Mesendoderm (in vitro differentiated cells): ENCODE measurements around the gene LYAR.
"Not testable (repeated sequence)": the region's sequence is repeated elsewhere in the genome, so short reads cannot be mapped to it uniquely, and the experiment has no call there.

ENCODE experiments used
- DNase-seq: peaks from one replicate; pipeline ENCODE4 v3.0.0; 2013
- H2AK5ac ChIP-seq: 2 replicates; pipeline ENCODE4 v1.6.1; 2013; ENCODE audit warnings: low read length, inconsistent platforms
- H2BK120ac ChIP-seq: 2 replicates; pipeline ENCODE4 v1.6.1; 2013; ENCODE audit warnings: low read depth, mild to moderate bottlenecking, low read length, moderate library complexity, mixed read lengths
- H2BK15ac ChIP-seq: replicated peaks from 2 replicates; pipeline ENCODE4 v1.6.1; 2013; ENCODE audit warnings: low read depth, mild to moderate bottlenecking, moderate library complexity
- H2BK5ac ChIP-seq: 2 replicates; pipeline ENCODE4 v1.6.1; 2013; ENCODE audit warnings: low read length, inconsistent platforms
- H3K18ac ChIP-seq: 2 replicates; pipeline ENCODE4 v1.6.1; 2013; ENCODE audit warnings: mild to moderate bottlenecking, low read length, mixed read lengths
- H3K23ac ChIP-seq: one replicate; pipeline ENCODE4 v1.6.1; 2013; ENCODE audit warnings: low read length
- H3K27ac ChIP-seq: 2 replicates; pipeline ENCODE4 v1.5.1; 2013; ENCODE audit warnings: low read depth, mild to moderate bottlenecking, inconsistent platforms, low read length, moderate library complexity
- H3K27me3 ChIP-seq: 2 replicates; pipeline ENCODE4 v1.6.1; 2013; ENCODE audit warnings: low read length, control low read depth, mild to moderate bottlenecking, inconsistent platforms; ENCODE audit not compliant: insufficient read depth, poor library complexity
- H3K36me3 ChIP-seq: 2 replicates; pipeline ENCODE4 v1.6.1; 2013; ENCODE audit warnings: low read length, inconsistent platforms; ENCODE audit not compliant: control insufficient read depth, insufficient read depth
- H3K4ac ChIP-seq: one replicate; pipeline ENCODE4 v1.6.1; 2013; ENCODE audit warnings: low read depth, mild to moderate bottlenecking, low read length, moderate library complexity
- H3K4me1 ChIP-seq: 2 replicates; pipeline ENCODE4 v1.6.1; 2013; ENCODE audit warnings: low read depth, low read length, inconsistent platforms; ENCODE audit not compliant: control insufficient read depth
- H3K4me2 ChIP-seq: 2 replicates; pipeline ENCODE4 v1.6.1; 2013; ENCODE audit warnings: low read length
- H3K4me3 ChIP-seq: 2 replicates; pipeline ENCODE4 v1.5.1; 2013; ENCODE audit warnings: mild to moderate bottlenecking, low read length
- H3K56ac ChIP-seq: one replicate; pipeline ENCODE4 v1.6.1; 2013; ENCODE audit warnings: low read length
- H3K79me1 ChIP-seq: 2 replicates; pipeline ENCODE4 v1.6.1; 2013; ENCODE audit warnings: low read length, inconsistent platforms
- H3K79me2 ChIP-seq: 2 replicates; pipeline ENCODE4 v1.6.1; 2013; ENCODE audit warnings: mild to moderate bottlenecking, low read length; ENCODE audit not compliant: control insufficient read depth, insufficient read depth
- H3K9ac ChIP-seq: 2 replicates; pipeline ENCODE4 v1.6.1; 2013; ENCODE audit warnings: low read length, inconsistent platforms
- H4K5ac ChIP-seq: one replicate; pipeline ENCODE4 v1.6.1; 2013; ENCODE audit warnings: low read length
- H4K8ac ChIP-seq: one replicate; pipeline ENCODE4 v1.6.1; 2013; ENCODE audit warnings: low read depth, mild to moderate bottlenecking, control low read depth, low read length, moderate library complexity
- WGBS: extraction: QIAGEN DNeasy Blood & Tissue Kit; methylation state at CpG from one replicate; pipeline ENCODE4 v1.1.7; 2013; ENCODE audit warnings: low lambda C conversion rate, missing lambda C conversion rate; ENCODE audit not compliant: insufficient coverage; ENCODE audit errors: extremely low coverage; 5-methylcytosine and 5-hydroxymethylcytosine counted together

LYAR gene

DNA sequence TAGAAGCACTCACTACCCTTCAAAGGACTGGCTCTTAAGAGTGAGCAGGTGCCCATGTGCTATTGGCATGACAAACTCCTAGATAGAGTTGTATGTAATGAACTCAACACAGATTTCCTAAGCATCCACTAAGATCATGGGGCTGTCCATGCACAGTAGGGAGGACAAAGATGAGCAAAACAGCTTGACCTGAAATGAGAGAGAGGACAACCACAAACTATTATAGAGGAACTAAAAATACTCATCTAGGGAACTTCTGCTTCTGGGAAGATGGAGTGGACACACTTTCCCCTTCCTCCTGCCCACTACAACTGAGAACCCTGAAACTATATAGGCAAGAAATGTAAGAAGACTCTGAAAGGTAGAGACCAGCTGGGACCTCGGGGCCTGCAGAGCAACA, 21.2 kb downstream of the LYAR start:
- DNase-seq, result no peak
- no peak overlapping the region for H2BK120ac ChIP-seq
- H3K9ac ChIP-seq, result no peak overlapping the region
- H3K36me3 ChIP-seq, result peaks cover 11% of the 10 kb centered on the region
- H3K27me3 ChIP-seq, result no peaks in the 10 kb centered on the region
- no peak overlapping the region for H3K4ac ChIP-seq
- H3K79me1 ChIP-seq, result no peaks in the 10 kb centered on the region
- H3K4me1 ChIP-seq, result no peaks in the 10 kb centered on the region
- no peak overlapping the region for H4K8ac ChIP-seq
- H3K18ac ChIP-seq, result no peak overlapping the region
- no CpG with 5 or more reads among the region's 1 CpG for WGBS
- no peak overlapping the region for H3K4me2 ChIP-seq
- H4K5ac ChIP-seq, result no peak overlapping the region
- H3K23ac ChIP-seq, result no peak overlapping the region
- no peaks in the 10 kb centered on the region for H3K79me2 ChIP-seq
- no peak overlapping the region for H2BK5ac ChIP-seq
- no peak overlapping the region for H3K56ac ChIP-seq
- H2BK15ac ChIP-seq, result no peak overlapping the region
- H3K4me3 ChIP-seq, result no peak overlapping the region
- H2AK5ac ChIP-seq, result no peak overlapping the region
- H3K27ac ChIP-seq, result no peak overlapping the region

DNA sequence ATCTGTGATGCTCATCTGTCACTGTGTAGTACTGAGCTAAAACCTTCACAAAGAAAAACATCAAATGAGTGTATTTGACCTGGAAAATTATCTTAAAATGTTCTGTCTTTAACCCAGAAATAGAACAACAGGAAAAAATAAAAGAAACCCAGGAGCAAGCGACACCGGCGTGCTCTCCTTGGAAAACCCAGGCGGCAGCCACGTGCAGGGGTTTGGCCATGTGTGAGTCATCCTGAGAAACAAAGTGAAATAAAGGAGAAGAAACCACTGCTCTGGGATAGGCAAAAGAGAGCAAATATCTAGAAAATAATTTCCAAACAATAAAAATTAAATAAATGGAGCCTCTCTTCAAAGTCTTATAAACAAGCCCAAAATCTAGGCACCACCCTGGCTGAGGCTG, 22.0 kb downstream of the LYAR start:
- peaks cover 11% of the 10 kb centered on the region for H3K36me3 ChIP-seq
- H3K4me2 ChIP-seq, result no peak overlapping the region
- no peak overlapping the region for H4K8ac ChIP-seq
- H3K27ac ChIP-seq, result no peak overlapping the region
- H3K9ac ChIP-seq, result no peak overlapping the region
- no peak overlapping the region for H3K23ac ChIP-seq
- H3K79me1 ChIP-seq, result no peaks in the 10 kb centered on the region
- no peak overlapping the region for H2AK5ac ChIP-seq
- no CpG with 5 or more reads among the region's 5 CpGs for WGBS
- no peak overlapping the region for H3K18ac ChIP-seq
- DNase-seq, result no peak
- H4K5ac ChIP-seq, result no peak overlapping the region
- H3K56ac ChIP-seq, result no peak overlapping the region
- no peak overlapping the region for H2BK15ac ChIP-seq
- no peaks in the 10 kb centered on the region for H3K4me1 ChIP-seq
- no peaks in the 10 kb centered on the region for H3K27me3 ChIP-seq
- H2BK5ac ChIP-seq, result no peak overlapping the region
- H3K4ac ChIP-seq, result no peak overlapping the region
- no peaks in the 10 kb centered on the region for H3K79me2 ChIP-seq
- no peak overlapping the region for H2BK120ac ChIP-seq
- H3K4me3 ChIP-seq, result no peak overlapping the region

- H3K23ac ChIP-seq, result no peak overlapping the region
- no peak overlapping the region for H2BK5ac ChIP-seq
- H4K5ac ChIP-seq, result no peak overlapping the region
- no peaks in the 10 kb centered on the region for H3K4me1 ChIP-seq
- no peak overlapping the region for H3K18ac ChIP-seq
- DNase-seq, result peak; percentile 37
- H3K56ac ChIP-seq, result no peak overlapping the region
- no peak overlapping the region for H3K4me3 ChIP-seq
- no peak overlapping the region for H3K4ac ChIP-seq
- H3K36me3 ChIP-seq, result no peaks in the 10 kb centered on the region
- no peak overlapping the region for H4K8ac ChIP-seq
- no peak overlapping the region for H3K4me2 ChIP-seq
- H3K79me1 ChIP-seq, result no peaks in the 10 kb centered on the region
- no peaks in the 10 kb centered on the region for H3K27me3 ChIP-seq
- WGBS, result no CpG with 5 or more reads among the region's 6 CpGs
- no peak overlapping the region for H2AK5ac ChIP-seq
- no peak overlapping the region for H3K9ac ChIP-seq
- H3K79me2 ChIP-seq, result no peaks in the 10 kb centered on the region
- H2BK15ac ChIP-seq, result no peak overlapping the region
- no peak overlapping the region for H3K27ac ChIP-seq
- H2BK120ac ChIP-seq, result no peak overlapping the region
Observed at GRCh38 chr4:4260185-4260751, 29.7 kb downstream of the LYAR start.

GRCh38 chr4:4259484-4260100, 30.4 kb downstream of the LYAR start:
- Histone ChIP-seq H2BK5ac (no peak overlapping the region), H2BK120ac (no peak overlapping the region), H3K9ac (no peak overlapping the region), H3K56ac (no peak overlapping the region), H3K4me1 (no peaks in the 10 kb centered on the region), H3K27me3 (no peaks in the 10 kb centered on the region), H3K4me3 (no peak overlapping the region), H3K79me1 (no peaks in the 10 kb centered on the region), H3K18ac (no peak overlapping the region), H2BK15ac (no peak overlapping the region), H3K27ac (no peak overlapping the region), H3K23ac (no peak overlapping the region), H3K79me2 (no peaks in the 10 kb centered on the region), H4K8ac (no peak overlapping the region), H2AK5ac (no peak overlapping the region), H3K36me3 (no peaks in the 10 kb centered on the region), H3K4me2 (no peak overlapping the region), H3K4ac (no peak overlapping the region), H4K5ac (no peak overlapping the region)
- WGBS, result no CpG with 5 or more reads among the region's 9 CpGs
- DNase-seq, result no peak

GRCh38 chr4:4257705-4258104, 32.2 kb downstream of the LYAR start:
- no CpG with 5 or more reads among the region's 3 CpGs for WGBS
- not testable (repeated sequence) for H3K56ac ChIP-seq, H4K5ac ChIP-seq

GRCh38 chr4:4256799-4257198, 33.2 kb downstream of the LYAR start:
- H3K23ac ChIP-seq, result no peak overlapping the region
- no peak overlapping the region for H4K8ac ChIP-seq
- H3K18ac ChIP-seq, result no peak overlapping the region
- no peak overlapping the region for H3K4me2 ChIP-seq
- no peak overlapping the region for H2AK5ac ChIP-seq
- H3K36me3 ChIP-seq, result no peaks in the 10 kb centered on the region
- no peak overlapping the region for H2BK120ac ChIP-seq
- no peak overlapping the region for H3K27ac ChIP-seq
- no peak overlapping the region for H2BK5ac ChIP-seq
- H3K9ac ChIP-seq, result no peak overlapping the region
- DNase-seq, result peak; percentile 13
- no peaks in the 10 kb centered on the region for H3K79me1 ChIP-seq
- H3K79me2 ChIP-seq, result no peaks in the 10 kb centered on the region
- no CpG with 5 or more reads among the region's 10 CpGs for WGBS
- H3K4ac ChIP-seq, result no peak overlapping the region
- no peak overlapping the region for H3K56ac ChIP-seq
- no peak overlapping the region for H4K5ac ChIP-seq
- H3K4me3 ChIP-seq, result no peak overlapping the region
- no peaks in the 10 kb centered on the region for H3K27me3 ChIP-seq
- H3K4me1 ChIP-seq, result no peaks in the 10 kb centered on the region
- H2BK15ac ChIP-seq, result no peak overlapping the region

More at GRCh38 chr4:4257705-4258104, 32.2 kb downstream of the LYAR start:
- not testable (repeated sequence) for H2AK5ac ChIP-seq, H3K27ac ChIP-seq, H3K4ac ChIP-seq, H4K8ac ChIP-seq, H2BK15ac ChIP-seq, DNase-seq, H3K27me3 ChIP-seq, H3K4me2 ChIP-seq, H3K9ac ChIP-seq, H3K79me1 ChIP-seq, H3K4me3 ChIP-seq, H3K36me3 ChIP-seq, H3K79me2 ChIP-seq, H2BK5ac ChIP-seq, H3K23ac ChIP-seq, H2BK120ac ChIP-seq, H3K18ac ChIP-seq, H3K4me1 ChIP-seq
